GM12801 (cell line): ENCODE results near the gene MIF.

ENCODE experiments used
- TF ChIP-seq, protein P1 (sequence below): IDR thresholded peaks from one replicate; pipeline ENCODE4 v1.5.1; 2011; ENCODE audit warnings: control low read depth; ENCODE audit not compliant: insufficient read length; ENCODE audit errors: extremely low read depth

MIF gene

GRCh38 chr22:23899042-23899745, 5.0 kb downstream of the MIF start:
- TF ChIP-seq, protein P1, sequence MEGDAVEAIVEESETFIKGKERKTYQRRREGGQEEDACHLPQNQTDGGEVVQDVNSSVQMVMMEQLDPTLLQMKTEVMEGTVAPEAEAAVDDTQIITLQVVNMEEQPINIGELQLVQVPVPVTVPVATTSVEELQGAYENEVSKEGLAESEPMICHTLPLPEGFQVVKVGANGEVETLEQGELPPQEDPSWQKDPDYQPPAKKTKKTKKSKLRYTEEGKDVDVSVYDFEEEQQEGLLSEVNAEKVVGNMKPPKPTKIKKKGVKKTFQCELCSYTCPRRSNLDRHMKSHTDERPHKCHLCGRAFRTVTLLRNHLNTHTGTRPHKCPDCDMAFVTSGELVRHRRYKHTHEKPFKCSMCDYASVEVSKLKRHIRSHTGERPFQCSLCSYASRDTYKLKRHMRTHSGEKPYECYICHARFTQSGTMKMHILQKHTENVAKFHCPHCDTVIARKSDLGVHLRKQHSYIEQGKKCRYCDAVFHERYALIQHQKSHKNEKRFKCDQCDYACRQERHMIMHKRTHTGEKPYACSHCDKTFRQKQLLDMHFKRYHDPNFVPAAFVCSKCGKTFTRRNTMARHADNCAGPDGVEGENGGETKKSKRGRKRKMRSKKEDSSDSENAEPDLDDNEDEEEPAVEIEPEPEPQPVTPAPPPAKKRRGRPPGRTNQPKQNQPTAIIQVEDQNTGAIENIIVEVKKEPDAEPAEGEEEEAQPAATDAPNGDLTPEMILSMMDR, result no peak

DNA sequence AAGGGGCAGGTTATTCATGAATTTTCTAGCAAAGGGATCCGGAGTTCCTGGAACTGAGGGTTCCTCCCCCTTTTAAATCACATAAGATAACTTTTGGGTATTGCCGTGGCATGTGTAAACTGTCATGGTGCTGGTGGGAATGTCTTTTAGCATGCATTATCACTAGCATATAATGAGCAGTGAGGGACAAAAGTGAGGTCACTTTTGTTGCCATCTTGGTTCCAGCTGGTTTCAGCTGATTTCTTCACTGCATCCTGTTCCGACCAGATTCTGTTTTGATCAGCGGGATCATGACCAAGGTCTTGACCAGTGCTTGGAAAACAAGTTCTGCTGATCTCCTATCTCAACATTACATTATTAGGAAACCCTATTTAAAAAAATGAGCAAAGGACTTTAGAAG, 7.4 kb downstream of the MIF start:
- TF ChIP-seq, protein P1, result no peak

DNA sequence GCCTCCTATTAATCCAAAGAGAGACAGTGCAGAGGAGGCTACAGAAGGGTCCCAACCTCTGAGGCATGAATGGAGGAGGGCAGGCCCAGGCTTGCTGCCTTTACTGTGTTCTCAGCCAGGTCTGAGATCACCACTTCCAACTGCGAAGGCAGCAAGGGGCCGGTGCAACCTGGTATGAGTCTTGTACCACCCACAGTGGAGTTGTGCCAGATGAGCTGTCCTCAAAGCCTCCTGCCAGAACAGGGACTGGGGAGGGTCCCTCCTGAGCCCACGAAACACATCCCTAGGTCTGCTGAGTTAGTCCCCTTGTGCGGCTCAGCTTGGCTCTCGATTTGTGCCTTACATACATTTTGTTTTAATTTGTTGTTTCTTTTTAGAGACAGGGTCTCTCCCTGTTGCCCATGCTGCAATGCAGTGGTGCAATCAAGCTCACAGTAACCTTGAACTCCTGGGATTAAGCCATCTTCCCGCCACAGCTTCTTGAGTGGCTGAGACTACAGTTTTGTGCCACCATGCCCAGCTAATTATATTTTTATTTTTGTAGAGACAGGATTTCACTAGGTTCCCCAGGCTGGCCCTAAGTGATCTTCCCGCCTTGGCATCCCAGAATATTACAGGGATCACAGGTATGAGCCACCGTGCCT, 9.3 kb downstream of the MIF start:
- TF ChIP-seq, protein P1, result no peak

- TF ChIP-seq, protein P1, result no peak
Measured at GRCh38 chr22:23904573-23905254, 10.5 kb downstream of the MIF start.

DNA sequence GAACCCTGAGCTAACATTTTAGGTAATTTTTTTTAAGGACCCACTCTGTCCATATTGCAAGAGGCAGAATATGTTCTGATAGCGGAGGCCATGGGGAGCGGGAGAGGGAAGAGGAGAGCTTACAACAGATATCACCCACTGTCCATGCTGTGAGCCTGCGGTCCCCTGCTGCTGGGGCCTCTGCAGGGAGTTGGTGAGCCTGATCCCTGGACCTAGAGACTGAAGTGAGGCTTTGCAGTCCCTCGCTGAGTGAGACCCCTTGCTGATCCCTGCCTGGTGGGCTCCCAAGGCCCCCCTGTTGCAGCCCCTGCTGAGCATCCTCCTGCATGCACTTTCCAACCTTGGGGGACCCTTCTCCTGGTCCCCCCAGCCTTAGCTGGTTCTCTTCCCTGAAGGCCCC, 12.5 kb downstream of the MIF start:
- TF ChIP-seq, protein P1, result no peak

GRCh38 chr22:23908587-23909205, 14.5 kb downstream of the MIF start:
- TF ChIP-seq, protein P1, result no peak

DNA sequence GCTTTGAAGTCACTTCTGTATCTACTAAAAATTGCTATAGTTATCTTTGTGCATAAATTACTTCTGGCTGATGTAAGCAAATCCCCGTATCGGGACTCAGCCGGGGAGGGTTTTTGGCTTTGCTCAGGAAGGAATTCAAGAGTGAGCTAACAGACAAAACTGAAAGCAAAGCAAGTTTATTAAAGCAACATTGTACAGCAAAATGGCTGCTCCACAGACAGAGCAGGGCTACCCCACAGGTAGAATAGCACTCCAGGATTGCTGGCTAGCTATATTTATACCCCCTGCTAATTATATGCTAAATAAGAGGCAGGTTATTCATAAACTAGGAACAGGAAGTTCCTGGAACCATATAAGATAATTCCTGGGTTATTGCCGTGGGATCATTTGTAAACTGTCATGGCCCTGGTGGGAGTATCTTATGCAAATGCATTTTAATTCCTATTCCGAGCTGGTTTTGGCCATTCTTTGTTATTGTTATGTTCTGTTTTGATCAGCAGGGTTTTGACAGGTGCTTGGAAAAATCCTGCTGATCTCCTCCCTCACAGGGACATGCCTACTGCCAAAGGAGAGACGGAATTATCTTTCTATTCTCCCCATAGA, 15.2 kb downstream of the MIF start:
- TF ChIP-seq, protein P1, result no peak
